Effector CD4-positive, alpha-beta T cell (primary cell): ENCODE measurements around the gene ECE2.
A peak's percentile ranks its signal among the peaks of the same experiment; 100 is the strongest.

Experiments
- DNase-seq: peaks from one replicate; pipeline ENCODE4 v3.0.0-alpha.2; 2020

The ECE2 gene

GRCh38 chr3:184272269-184272668 is 3.6 kb upstream of the ECE2 start:
- no peak for DNase-seq

GRCh38 chr3:184275381-184275701 is 481 bp upstream of the ECE2 start:
- no peak for DNase-seq

DNA sequence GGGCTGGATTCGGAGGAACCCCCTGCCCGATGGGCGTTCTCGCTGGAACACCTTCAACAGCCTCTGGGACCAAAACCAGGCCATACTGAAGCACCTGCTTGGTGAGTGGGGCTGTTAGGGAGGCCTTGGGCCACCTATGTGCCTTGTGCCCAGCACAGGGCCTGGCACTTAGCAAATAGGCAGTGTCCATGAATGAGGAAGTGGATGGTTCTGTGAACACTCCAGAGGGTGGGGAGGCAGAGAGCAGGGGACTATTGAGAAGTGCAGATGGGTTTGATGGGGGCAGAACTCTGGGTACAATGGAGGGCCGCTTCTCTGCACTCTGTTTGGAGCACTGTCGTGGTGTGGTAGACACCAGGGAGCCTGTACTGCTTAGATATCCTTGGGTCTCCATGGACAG is 1.5 kb downstream of the ECE2 start:
- no peak for DNase-seq

- DNase-seq: no peak
These were observed 7.1 kb downstream of the ECE2 start for GRCh38 chr3:184282941-184283340.

- DNase-seq: no peak
These were observed 7.9 kb downstream of the ECE2 start for GRCh38 chr3:184283681-184284080.

GRCh38 chr3:184284696-184285095 is 8.9 kb downstream of the ECE2 start:
- no peak for DNase-seq

DNA sequence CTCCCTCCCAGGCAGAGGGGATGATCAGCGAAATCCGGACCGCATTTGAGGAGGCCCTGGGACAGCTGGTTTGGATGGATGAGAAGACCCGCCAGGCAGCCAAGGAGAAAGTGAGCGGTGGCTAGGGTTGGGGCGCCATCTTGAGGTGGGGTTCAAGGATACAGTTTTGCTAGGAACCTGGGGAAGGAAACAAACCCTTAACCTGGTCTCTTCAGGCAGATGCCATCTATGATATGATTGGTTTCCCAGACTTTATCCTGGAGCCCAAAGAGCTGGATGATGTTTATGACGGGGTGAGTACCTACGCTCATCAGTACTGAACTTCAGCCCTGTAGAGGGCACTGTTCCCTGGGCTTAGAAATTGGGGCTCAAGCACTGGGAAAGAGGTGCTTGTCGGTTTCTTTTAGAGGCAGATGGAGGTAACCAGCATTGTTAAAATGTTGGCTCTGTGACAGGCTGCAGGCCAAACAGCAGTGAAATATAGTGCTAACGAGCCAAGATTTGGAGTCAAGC is 13.7 kb downstream of the ECE2 start:
- peak; percentile 45 for DNase-seq

GRCh38 chr3:184290331-184290730 is 14.5 kb downstream of the ECE2 start:
- DNase-seq: no peak

DNA sequence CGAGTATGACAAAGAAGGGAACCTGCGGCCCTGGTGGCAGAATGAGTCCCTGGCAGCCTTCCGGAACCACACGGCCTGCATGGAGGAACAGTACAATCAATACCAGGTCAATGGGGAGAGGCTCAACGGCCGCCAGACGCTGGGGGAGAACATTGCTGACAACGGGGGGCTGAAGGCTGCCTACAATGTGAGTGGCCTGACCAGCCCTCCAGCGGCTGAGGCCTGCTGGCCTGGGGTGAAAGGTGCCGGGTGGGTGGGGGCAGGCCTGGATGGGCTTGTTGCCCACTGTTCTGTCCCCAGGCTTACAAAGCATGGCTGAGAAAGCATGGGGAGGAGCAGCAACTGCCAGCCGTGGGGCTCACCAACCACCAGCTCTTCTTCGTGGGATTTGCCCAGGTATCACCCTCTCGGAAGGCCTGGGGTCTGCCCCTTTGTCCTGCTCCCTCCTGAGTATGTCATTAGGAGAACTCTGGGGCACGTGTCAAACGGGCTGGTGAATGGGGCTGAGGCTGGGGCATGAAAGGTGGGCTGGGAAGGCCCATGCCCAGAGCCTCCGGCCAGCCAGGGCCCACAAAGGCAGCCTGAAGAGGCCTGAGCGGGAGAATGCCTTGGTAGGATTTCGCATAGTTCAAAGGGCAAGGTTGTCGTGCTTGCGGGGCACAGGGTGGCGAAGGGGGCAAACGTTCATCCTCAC is 15.4 kb downstream of the ECE2 start:
- no peak for DNase-seq

- DNase-seq: no peak
These were observed 16.1 kb downstream of the ECE2 start for GRCh38 chr3:184291738-184292445.

DNA sequence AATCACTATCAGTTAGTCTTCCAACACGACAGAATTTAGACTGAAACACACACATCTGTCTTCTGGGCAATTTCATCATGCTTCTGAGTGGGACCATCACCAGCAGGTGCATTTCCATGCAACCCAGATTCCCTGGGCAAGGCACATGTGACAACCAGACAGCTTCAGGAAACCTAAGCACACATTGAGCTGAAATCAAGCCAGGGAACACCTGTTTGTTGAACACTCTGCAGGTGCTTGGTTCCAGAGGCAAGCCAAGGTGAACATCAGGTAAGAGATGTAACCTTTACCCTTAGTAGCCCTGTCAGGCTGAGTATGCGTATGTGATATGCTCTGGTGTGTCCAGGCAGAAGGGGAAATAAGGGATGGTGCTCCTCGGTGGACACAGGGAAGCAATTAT is 19.9 kb downstream of the ECE2 start:
- no peak for DNase-seq

DNA sequence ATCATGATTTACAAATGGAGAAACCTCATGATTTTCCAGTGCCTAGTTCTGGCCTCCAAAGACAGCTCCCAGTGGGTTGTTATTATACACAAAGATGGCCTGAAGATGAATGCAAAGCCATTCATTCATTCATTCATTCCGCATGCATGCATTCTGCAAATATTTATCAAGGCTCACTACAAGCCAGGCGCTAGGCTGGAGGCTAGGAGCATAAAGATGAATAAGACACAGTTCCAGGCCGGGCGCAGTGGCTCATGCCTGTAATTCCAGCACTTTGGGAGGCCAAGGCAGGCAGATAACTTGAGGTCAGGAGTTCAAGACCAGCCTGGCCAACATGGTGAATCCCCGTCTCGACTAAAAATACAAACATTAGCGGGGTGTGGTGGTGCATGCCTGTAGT is 20.8 kb downstream of the ECE2 start:
- DNase-seq: no peak

GRCh38 chr3:184298759-184299487 is 23.1 kb downstream of the ECE2 start, which contains the start of gene PSMD2:
PSMD2 (plus strand) TSS chr3:184299241; CDS start chr3:184299267, 26 bp downstream.
- peak; percentile 96 for DNase-seq

DNA sequence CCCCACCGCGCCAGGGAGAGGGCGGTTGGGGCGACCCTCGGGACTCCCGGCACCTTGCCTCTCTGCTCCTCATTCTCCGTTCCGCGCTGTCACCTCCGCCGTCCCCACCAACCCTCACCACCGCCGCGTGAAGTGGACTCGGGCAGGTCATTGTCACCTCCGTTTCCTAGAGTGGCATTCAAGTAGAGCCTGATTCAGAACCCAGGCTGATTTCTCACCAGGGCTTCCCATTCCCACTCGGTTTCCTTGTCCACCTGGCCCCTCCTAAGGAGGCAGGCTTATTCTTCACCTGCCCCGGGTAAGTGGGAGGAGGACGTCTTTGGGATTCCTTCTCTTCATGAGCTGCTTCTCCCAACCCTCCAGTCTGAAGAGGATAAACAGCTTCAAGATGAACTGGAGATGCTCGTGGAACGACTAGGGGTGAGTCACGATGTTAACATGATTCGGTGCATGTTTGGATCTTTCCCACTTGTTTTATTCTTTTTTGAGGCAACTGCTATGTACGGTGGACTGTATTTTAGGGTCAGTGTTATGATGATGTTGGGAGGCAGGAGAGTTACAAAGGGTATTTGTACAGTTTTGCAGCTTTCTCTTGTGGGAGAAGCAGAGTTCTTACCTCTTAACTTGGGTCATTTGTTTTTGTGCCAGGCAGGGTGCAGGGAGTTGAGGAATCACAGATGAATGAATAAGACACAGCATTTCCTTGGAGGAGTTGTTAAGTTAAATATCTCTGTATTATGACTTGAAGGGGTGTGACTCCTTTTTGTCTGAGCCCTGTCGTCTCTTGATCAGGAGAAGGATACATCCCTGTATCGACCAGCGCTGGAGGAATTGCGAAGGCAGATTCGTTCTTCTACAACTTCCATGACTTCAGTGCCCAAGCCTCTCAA is 23.9 kb downstream of the ECE2 start:
- DNase-seq: no peak

DNA sequence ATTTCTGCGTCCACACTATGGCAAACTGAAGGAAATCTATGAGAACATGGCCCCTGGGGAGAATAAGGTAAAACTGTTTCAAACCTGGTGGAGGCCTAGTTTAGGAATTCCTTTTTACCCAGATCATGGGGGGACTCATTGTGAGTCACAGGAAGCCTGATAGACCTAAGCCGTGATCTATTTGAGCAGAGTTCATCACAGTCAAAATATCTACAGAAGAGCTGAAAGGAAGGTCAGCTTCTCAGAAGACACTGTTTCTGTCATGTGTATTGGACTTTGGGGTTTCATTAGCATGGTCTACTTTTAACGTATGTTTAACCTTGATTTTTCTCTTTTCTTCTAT is 24.5 kb downstream of the ECE2 start:
- DNase-seq: no peak

DNA sequence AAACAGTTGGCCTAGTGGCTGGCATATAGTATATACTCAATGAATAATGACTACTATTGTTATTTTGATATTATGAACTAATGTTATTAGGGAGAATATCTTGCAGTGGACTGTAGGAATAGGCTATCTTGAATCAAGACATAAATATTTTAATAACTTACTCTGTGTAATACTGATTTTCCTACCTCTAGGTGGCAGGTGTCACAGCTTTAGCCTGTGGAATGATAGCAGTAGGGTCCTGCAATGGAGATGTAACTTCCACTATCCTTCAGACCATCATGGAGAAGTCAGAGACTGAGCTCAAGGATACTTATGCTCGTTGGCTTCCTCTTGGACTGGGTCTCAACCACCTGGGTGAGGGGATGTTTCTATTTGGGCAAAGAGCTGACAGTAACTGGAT is 29.8 kb downstream of the ECE2 start:
- DNase-seq: no peak

DNA sequence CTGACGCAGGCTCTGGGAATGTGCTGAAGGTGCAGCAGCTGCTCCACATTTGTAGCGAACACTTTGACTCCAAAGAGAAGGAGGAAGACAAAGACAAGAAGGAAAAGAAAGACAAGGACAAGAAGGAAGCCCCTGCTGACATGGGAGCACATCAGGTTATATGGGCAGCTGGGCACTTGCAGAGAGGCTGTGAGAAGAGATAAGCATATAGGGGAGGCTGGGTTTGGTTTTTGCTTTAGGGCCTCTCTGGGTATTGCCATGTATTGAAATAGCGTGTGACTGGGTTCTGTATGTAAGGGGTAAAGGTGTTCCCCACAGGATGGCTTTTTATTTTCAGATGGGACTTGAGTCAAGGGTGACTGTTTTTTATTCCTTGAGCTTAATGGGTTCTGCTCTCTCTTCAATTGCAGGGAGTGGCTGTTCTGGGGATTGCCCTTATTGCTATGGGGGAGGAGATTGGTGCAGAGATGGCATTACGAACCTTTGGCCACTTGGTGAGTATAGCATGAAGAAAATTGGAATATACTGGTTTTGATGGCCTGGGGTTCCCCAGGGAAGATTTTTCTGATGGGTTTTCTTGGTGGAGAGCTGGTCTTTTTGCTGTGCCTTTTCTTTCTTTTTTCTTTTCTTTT is 30.6 kb downstream of the ECE2 start:
- no peak for DNase-seq

GRCh38 chr3:184307915-184308314 is 32.1 kb downstream of the ECE2 start:
- no peak for DNase-seq

DNA sequence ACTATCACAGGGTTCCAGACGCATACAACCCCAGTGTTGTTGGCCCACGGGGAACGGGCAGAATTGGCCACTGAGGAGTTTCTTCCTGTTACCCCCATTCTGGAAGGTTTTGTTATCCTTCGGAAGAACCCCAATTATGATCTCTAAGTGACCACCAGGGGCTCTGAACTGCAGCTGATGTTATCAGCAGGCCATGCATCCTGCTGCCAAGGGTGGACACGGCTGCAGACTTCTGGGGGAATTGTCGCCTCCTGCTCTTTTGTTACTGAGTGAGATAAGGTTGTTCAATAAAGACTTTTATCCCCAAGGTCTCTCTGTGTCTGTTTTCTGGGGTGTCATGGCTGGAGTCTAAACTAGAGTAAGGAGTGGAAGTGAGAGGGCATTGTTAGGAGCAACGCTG is 32.9 kb downstream of the ECE2 start:
- no peak for DNase-seq

DNA sequence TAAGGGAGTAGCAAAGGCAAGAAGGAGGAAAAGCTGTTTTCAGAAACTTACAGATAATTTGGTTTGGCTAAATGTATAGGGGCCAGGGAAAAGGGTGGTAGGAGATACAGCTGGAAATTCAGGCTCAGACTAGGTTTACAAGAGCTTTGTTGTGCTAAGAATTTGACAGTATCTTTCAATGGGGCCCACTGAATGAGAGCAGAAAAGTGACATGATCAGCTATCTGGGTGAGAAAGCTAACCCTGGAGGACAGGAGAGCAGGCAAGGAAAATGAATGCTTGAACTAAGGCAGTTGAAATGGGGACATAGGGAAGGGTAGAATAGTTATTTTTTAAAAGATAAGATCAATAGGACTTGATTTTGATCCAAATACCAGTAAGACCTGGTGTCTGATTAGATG is 35.8 kb downstream of the ECE2 start:
- DNase-seq: no peak

- peak; percentile 90 for DNase-seq
These were observed 38.5 kb downstream of the ECE2 start, which contains the start of gene EIF4G1 for GRCh38 chr3:184314363-184314699. EIF4G1 (plus strand) TSS chr3:184314606; CDS start chr3:184315797, 1,191 bp downstream.
